ENCODE results near the gene SOX8.

Gene SOX8

DNA sequence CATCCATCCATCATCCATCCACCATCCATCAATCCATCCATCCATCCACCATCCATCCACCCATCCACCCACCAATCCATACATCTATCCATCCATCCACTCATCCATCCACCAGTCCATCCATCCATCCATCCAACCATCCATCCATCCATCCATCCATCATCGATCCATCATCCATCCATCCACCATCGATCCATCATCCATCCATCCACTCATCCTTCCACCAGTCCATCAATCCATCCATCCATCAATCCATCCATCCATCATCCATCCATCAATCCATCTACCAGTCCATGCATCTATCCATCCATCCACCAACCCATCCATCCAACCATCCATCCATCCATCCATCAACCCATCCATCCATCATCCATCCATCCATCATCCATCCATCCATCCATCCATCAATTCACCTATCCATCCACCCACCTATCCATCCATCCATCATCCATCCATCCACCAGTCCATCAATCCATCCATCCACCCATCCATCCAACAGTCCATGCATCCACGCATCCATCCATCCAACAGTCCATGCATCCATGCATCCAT is 51.6 kb downstream of the SOX8 start:
- Histone ChIP-seq H3K36me3 (ENCODE audit: low read length) (no peaks in the 10 kb centered on the region), H3K9me3 (ENCODE audit: insufficient read depth, low read length) (no peaks in the 10 kb centered on the region), H3K4me3 (ENCODE audit: insufficient read depth, low read length, poor library complexity, severe bottlenecking) (no peak overlapping the region), H3K9ac (ENCODE audit: low read length) (no peak overlapping the region), H4K20me1 (ENCODE audit: low read depth, low read length) (no peaks in the 10 kb centered on the region), H2AFZ (ENCODE audit: low read depth, low read length, severe bottlenecking) (no peak overlapping the region), H3K4me2 (ENCODE audit: low read depth, low read length, poor library complexity, severe bottlenecking) (no peak overlapping the region), H3K9me2 (replicated peaks; ENCODE audit: insufficient read depth, low read length) (no peaks in the 10 kb centered on the region), H3K79me2 (ENCODE audit: insufficient read depth, low read length) (no peaks in the 10 kb centered on the region), H3K27me3 (ENCODE audit: low read length) (no peaks in the 10 kb centered on the region), H3K27ac (ENCODE audit: low read depth, low read length) (no peak overlapping the region), H3F3A (ENCODE audit: insufficient read depth) (no peaks in the 10 kb centered on the region)
- TF ChIP-seq, protein P1, sequence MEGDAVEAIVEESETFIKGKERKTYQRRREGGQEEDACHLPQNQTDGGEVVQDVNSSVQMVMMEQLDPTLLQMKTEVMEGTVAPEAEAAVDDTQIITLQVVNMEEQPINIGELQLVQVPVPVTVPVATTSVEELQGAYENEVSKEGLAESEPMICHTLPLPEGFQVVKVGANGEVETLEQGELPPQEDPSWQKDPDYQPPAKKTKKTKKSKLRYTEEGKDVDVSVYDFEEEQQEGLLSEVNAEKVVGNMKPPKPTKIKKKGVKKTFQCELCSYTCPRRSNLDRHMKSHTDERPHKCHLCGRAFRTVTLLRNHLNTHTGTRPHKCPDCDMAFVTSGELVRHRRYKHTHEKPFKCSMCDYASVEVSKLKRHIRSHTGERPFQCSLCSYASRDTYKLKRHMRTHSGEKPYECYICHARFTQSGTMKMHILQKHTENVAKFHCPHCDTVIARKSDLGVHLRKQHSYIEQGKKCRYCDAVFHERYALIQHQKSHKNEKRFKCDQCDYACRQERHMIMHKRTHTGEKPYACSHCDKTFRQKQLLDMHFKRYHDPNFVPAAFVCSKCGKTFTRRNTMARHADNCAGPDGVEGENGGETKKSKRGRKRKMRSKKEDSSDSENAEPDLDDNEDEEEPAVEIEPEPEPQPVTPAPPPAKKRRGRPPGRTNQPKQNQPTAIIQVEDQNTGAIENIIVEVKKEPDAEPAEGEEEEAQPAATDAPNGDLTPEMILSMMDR (IDR thresholded peaks at IDR 0.05; ENCODE audit: insufficient read depth, low read length, poor library complexity, severe bottlenecking) = no peak
- no peak for TF ChIP-seq EZH2phosphoT487 (conservative IDR thresholded peaks at IDR 0.05; ENCODE audit: low read length)

DNA sequence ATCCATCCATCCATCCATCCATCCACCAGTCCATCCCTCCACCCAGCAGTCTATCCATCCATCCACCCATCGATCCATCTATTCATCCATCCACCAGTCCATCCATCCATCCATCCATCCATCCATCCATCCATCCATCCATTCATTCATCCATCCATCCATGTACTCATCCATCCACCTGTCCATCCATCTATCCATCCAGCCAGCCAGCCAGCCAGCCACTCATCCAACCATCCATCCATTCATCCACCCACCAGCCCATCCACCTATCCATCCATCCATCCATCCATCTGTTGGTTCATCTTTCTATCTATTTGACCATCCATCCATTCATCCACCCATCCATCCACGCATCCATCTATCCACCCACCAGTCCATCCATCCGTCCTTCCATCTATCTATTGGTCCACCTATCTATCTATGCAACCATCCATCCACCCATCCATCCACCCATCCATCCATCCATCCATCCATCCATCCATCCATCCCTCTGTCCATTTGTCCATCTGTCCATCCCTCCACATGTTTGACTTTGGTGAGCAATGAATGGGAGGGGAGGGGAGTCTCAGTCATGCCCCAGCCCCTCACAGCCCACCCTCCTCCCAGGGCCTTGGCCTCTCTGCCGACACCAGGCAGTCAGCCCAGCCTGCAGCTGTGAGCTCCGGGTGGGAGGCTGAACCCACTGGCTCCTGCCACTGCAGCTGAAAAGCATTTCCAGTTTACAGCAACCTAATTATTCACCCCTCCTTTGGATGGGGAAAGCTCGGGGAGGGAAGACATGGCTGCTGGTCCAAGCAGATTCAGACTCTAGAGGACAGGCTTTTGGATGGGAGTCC is 52.9 kb downstream of the SOX8 start:
- H3K9me3 ChIP-seq (ENCODE audit: insufficient read depth, low read length) = no peaks in the 10 kb centered on the region
- H3K27me3 ChIP-seq (ENCODE audit: low read length) = no peaks in the 10 kb centered on the region
- H3K36me3 ChIP-seq (ENCODE audit: low read length) = no peaks in the 10 kb centered on the region
- H3F3A ChIP-seq (ENCODE audit: insufficient read depth) = no peaks in the 10 kb centered on the region
- no peaks in the 10 kb centered on the region for H3K79me2 ChIP-seq (ENCODE audit: insufficient read depth, low read length)
- H3K9me2 ChIP-seq (replicated peaks; ENCODE audit: insufficient read depth, low read length) = no peaks in the 10 kb centered on the region
- H3K27ac ChIP-seq (ENCODE audit: low read depth, low read length) = no peak overlapping the region
- H4K20me1 ChIP-seq (ENCODE audit: low read depth, low read length) = no peaks in the 10 kb centered on the region
- no peak overlapping the region for H2AFZ ChIP-seq (ENCODE audit: low read depth, low read length, severe bottlenecking)
- TF ChIP-seq EZH2phosphoT487 (conservative IDR thresholded peaks at IDR 0.05; ENCODE audit: low read length) = no peak
- TF ChIP-seq, protein P1 (IDR thresholded peaks at IDR 0.05; ENCODE audit: insufficient read depth, low read length, poor library complexity, severe bottlenecking) = no peak
- H3K4me3 ChIP-seq (ENCODE audit: insufficient read depth, low read length, poor library complexity, severe bottlenecking) = no peak overlapping the region
- no peak overlapping the region for H3K9ac ChIP-seq (ENCODE audit: low read length)
- H3K4me2 ChIP-seq (ENCODE audit: low read depth, low read length, poor library complexity, severe bottlenecking) = no peak overlapping the region

DNA sequence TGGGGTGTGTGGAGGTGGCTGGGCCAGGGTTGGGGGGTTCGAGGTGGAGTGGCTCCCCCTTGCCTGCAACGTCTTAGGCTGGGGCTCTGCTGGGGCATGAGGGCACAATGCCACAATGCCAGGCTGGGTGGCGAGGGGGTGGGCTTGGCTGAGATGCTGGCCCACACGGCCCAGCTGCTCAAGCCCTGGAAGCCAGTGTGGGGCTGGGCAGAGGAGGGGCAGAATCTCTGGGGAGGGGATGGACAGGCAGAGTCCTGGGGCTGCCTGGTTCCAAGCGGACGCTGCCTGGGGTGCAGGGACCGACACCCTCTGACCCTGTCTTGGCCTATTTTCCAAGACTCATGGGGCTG is 53.5 kb downstream of the SOX8 start:
- Histone ChIP-seq H2AFZ (ENCODE audit: low read depth, low read length, severe bottlenecking) (no peak overlapping the region), H3K9ac (ENCODE audit: low read length) (no peak overlapping the region), H3K79me2 (ENCODE audit: insufficient read depth, low read length) (no peaks in the 10 kb centered on the region), H3K4me2 (ENCODE audit: low read depth, low read length, poor library complexity, severe bottlenecking) (no peak overlapping the region), H3K27ac (ENCODE audit: low read depth, low read length) (no peak overlapping the region), H3K27me3 (ENCODE audit: low read length) (no peaks in the 10 kb centered on the region), H4K20me1 (ENCODE audit: low read depth, low read length) (no peaks in the 10 kb centered on the region), H3K9me3 (ENCODE audit: insufficient read depth, low read length) (no peaks in the 10 kb centered on the region), H3K9me2 (replicated peaks; ENCODE audit: insufficient read depth, low read length) (no peaks in the 10 kb centered on the region), H3K4me3 (ENCODE audit: insufficient read depth, low read length, poor library complexity, severe bottlenecking) (no peak overlapping the region), H3F3A (ENCODE audit: insufficient read depth) (no peaks in the 10 kb centered on the region), H3K36me3 (ENCODE audit: low read length) (no peaks in the 10 kb centered on the region)
- TF ChIP-seq, protein P1 (IDR thresholded peaks at IDR 0.05; ENCODE audit: insufficient read depth, low read length, poor library complexity, severe bottlenecking) = no peak
- TF ChIP-seq EZH2phosphoT487 (conservative IDR thresholded peaks at IDR 0.05; ENCODE audit: low read length) = no peak

Measured in SU-DHL-6 (cell line).